HG03469 (cell line): ENCODE results near the gene MAPKAP1.
A peak's percentile ranks its signal among the peaks of the same experiment; 100 is the strongest.

Source experiments
- ATAC-seq: cut with Tn5 transposase; IDR thresholded peaks from one replicate; pipeline ENCODE4 v1.9.1; 2021; ENCODE audit warnings: mild to moderate bottlenecking, moderate library complexity, moderate number of reproducible peaks; ENCODE audit not compliant: unreplicated experiment

Gene MAPKAP1

GRCh38 chr9:125679597-125680189 lies 27.3 kb downstream of the MAPKAP1 start:
- no peak for ATAC-seq

- no peak for ATAC-seq
These were observed 31.7 kb downstream of the MAPKAP1 start for GRCh38 chr9:125674981-125675973.

GRCh38 chr9:125672876-125673275 lies 34.1 kb downstream of the MAPKAP1 start:
- ATAC-seq = no peak

- ATAC-seq = no peak
These were observed 43.9 kb downstream of the MAPKAP1 start for GRCh38 chr9:125663127-125663526.

- no peak for ATAC-seq
These were observed 46.5 kb downstream of the MAPKAP1 start for GRCh38 chr9:125660557-125660956.

- ATAC-seq = no peak
These were observed 47.1 kb downstream of the MAPKAP1 start for GRCh38 chr9:125659954-125660353.

GRCh38 chr9:125659201-125659840 lies 47.7 kb downstream of the MAPKAP1 start:
- no peak for ATAC-seq

GRCh38 chr9:125656560-125656959 lies 50.4 kb downstream of the MAPKAP1 start:
- ATAC-seq = no peak

- ATAC-seq = no peak
These were observed 51.2 kb downstream of the MAPKAP1 start for GRCh38 chr9:125655691-125656410.

GRCh38 chr9:125655066-125655633 lies 51.9 kb downstream of the MAPKAP1 start:
- ATAC-seq = no peak

GRCh38 chr9:125654121-125654520 lies 52.9 kb downstream of the MAPKAP1 start:
- no peak for ATAC-seq

- ATAC-seq = no peak
These were observed 53.7 kb downstream of the MAPKAP1 start for GRCh38 chr9:125653325-125653724.

- no peak for ATAC-seq
These were observed 54.2 kb downstream of the MAPKAP1 start for GRCh38 chr9:125652759-125653158.

GRCh38 chr9:125652233-125652594 lies 54.8 kb downstream of the MAPKAP1 start:
- no peak for ATAC-seq

GRCh38 chr9:125651576-125652232 lies 55.3 kb downstream of the MAPKAP1 start:
- no peak for ATAC-seq

GRCh38 chr9:125650271-125650737 lies 56.7 kb downstream of the MAPKAP1 start:
- ATAC-seq = peak; percentile 67

GRCh38 chr9:125649826-125650225 lies 57.2 kb downstream of the MAPKAP1 start:
- ATAC-seq = no peak

- ATAC-seq = no peak
These were observed 57.7 kb downstream of the MAPKAP1 start for GRCh38 chr9:125649315-125649714.

- ATAC-seq = no peak
These were observed 58.7 kb downstream of the MAPKAP1 start for GRCh38 chr9:125648294-125648693.

GRCh38 chr9:125646621-125647100 lies 60.3 kb downstream of the MAPKAP1 start:
- ATAC-seq = no peak
